Measurements from ENCODE around the gene GPR142. TPM values are rescaled to one million over a fixed set of nuclear protein-coding genes. Genes with fewer than 3 reads are reported as not detected.

The GPR142 gene
- total and polyA plus RNA-seq, 2 of the 8 experiments (the other 6 are each of a cell fraction or from before 2014, with no cell fraction given): 0.05 TPM; not detected in 1

DNA sequence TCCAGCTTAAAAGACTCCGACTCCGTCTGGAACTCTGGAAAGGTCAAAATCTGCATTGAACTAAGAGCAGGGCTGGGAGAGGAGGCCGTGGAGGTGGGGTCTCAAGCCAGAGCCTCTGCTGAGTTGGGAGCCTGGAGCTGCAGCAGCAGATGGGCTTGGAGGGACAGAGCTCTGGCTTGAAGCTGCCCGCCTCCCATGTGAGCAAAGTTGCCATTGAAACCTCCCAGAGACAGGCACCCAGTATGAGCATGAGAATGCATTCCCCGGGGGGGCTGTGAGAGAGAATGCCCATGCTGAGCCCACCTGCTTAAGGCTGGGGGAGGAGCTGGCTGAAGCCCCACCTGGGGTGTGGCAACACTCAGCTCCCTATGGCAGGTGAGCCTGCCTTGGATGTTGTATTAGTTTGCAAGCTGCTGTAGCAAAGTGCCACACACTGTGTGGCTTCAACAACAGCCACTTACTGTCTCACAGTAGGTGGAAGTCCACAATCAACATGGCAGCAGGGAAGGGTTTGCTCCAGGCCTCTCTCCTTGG is 31.7 kb upstream of the GPR142 start (continued):
- TF ChIP-seq EZH2 (IDR thresholded peaks at IDR 0.05; ENCODE audit: low read depth, low read length, severe bottlenecking): no peak

Data from H1 (cell line).